NCI-H128 (cell line): Measurements from ENCODE around the gene SFR1.
"Not testable (repeated sequence)": the region's sequence is repeated elsewhere in the genome, so short reads cannot be mapped to it uniquely, and the experiment has no call there.

Experiments
- DNase-seq: peaks from one replicate; lab custom pipeline; 2025; ENCODE audit not compliant: unreplicated experiment; lab: John Stamatoyannopoulos, UW

Gene SFR1

GRCh38 chr10:104170610-104171254, 48.8 kb downstream of the SFR1 start:
- no peak for DNase-seq

GRCh38 chr10:104174136-104174535, 52.2 kb downstream of the SFR1 start:
- not testable (repeated sequence) for DNase-seq
